Fibroblast of lung (primary cell): ENCODE data around the gene PLN.

Experiments used
- CTCF ChIP-seq, 2 donors: IDR thresholded peaks in 1 of 2; conservative IDR thresholded peaks in 1 of 2; 1 replicate in 1 of 2; 2 replicates in 1 of 2; pipeline ENCODE4 v1.5.1; 2011 to 2012; ENCODE audit warnings: low read length in 2 of 2, control low read depth in 1 of 2, inconsistent platforms in 1 of 2, low read depth in 1 of 2, mild to moderate bottlenecking in 1 of 2
- EZH2 ChIP-seq: IDR thresholded peaks from 2 replicates; pipeline ENCODE4 v1.5.1; 2012; ENCODE audit warnings: low read length, control low read depth, mild to moderate bottlenecking; ENCODE audit errors: missing control alignments

DNA sequence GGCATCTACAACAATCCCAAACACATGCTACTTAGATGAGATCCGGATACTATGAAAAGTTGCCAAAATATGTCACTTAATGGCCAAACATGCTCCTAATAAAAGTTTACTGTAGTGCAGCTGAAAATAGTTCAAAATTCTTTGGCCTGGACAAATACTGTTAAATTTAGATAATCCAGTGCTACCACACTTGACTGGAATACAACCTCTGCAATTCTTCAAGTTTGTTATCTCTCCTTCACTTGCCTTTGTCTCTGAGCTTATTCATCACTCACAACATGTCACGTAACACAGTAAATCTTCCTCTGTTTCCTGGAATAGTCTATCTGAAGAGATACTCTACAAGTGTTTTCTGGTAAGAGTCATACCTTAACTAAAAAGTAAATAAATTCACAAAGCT, 10.5 kb upstream of the PLN start:
- TF ChIP-seq CTCF (conservative IDR thresholded peaks at IDR 0.05 in 1 of 2, IDR thresholded peaks at IDR 0.05 in 1 of 2; ENCODE audit: low read depth in 1 of 2, low read length in 2 of 2) (no peak), EZH2 (no peak)
